ENCODE data around the gene F11. TPM values are rescaled to one million over a fixed set of nuclear protein-coding genes. Genes with fewer than 3 reads are reported as not detected.

F11 gene
- total and polyA plus RNA-seq, 9 donors: 0.05 to 0.23 (median 0.20) TPM; not detected in 6

DNA sequence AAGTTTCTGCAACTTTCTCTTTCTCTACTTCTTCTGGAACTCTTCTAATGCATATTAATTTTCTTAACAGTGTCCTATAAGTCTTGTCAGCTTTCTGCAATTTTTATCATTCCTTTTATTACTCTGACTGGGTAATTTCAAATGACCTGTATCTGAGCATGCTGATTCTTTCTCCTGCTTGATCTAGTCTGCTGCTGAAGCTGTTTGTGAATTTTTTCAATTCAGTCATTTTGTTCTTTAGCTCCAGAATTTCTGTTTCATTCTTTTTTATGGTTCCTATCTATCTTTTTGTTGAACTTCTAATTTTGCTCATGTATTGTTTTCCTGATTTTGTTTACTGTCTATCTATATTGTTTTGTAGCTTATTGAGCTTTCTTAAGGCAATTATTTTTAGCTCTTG, 40.1 kb upstream of the F11 start:
- no peak for TF ChIP-seq EP300 (IDR thresholded peaks at IDR 0.05)
- no peak for TF ChIP-seq CTCF (IDR thresholded peaks at IDR 0.05)
- no peak for TF ChIP-seq POLR2A (IDR thresholded peaks at IDR 0.05)
- Histone ChIP-seq H3K36me3 (no peaks in the 10 kb centered on the region), H3K27ac (no peak overlapping the region), H3K27me3 (peaks cover 2% of the 10 kb centered on the region), H3K4me3 (no peak overlapping the region), H3K4me1 (ENCODE audit: insufficient read depth) (peaks cover 2% of the 10 kb centered on the region), H3K9me3 (no peaks in the 10 kb centered on the region)
- DNase-seq: no peak
- intact Hi-C loops (cut with DNase I): no loop called here

DNA sequence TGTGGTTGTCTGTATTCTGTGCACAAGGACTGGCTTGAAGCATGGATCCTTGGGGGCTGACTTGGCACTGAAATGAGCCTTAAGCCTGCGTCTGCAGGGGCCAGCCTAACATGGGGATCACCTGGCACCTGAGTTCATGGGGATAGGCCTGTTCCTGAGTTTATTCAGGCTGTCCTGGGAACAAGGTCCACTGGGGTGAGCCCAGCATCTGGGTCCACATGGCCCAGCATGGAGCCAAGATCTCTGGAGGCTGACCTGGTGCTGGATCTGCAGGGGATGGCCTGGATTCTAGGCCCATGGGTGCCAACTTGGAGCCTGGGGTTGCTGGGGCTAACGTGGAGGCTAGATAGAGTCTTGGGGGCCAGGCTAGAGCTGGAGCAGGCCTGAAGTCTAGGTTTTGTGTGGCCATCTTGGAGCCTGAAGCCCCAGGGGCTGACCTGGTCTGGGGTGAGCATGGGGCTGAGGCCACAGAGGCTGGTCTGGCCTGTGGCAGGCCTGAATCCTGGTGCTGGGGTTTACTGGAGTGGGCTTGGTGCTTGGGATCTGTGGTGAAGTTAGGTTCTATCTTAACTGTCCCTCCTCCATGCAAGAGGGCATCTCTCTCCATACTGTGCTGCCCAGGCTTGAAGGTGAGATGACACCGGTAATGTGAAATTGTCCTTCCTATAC, 39.3 kb upstream of the F11 start:
- no peaks in the 10 kb centered on the region for H3K9me3 ChIP-seq
- H3K27me3 ChIP-seq: no peaks in the 10 kb centered on the region
- whole genome bisulfite sequencing, 3 donors: 89 to 97% (median 96%) methylated on average over 3 of the region's 3 CpGs
- no peak overlapping the region for H3K27ac ChIP-seq
- H3K4me1 ChIP-seq (ENCODE audit: insufficient read depth): peaks cover 2% of the 10 kb centered on the region
- TF ChIP-seq CTCF (IDR thresholded peaks at IDR 0.05) (no peak), EP300 (IDR thresholded peaks at IDR 0.05) (no peak), POLR2A (IDR thresholded peaks at IDR 0.05) (no peak)
- no peak for DNase-seq
- no peak overlapping the region for H3K4me3 ChIP-seq
- no peaks in the 10 kb centered on the region for H3K36me3 ChIP-seq
- intact Hi-C loops (cut with DNase I): no loop called here

- no peak for TF ChIP-seq EP300 (IDR thresholded peaks at IDR 0.05)
- no peak for TF ChIP-seq POLR2A (IDR thresholded peaks at IDR 0.05)
- TF ChIP-seq CTCF (IDR thresholded peaks at IDR 0.05): no peak
- Histone ChIP-seq H3K4me3 (peak within 1 kb of the TSS; percentile 2), H3K36me3 (no peaks in the 10 kb centered on the region), H3K27ac (no peak within 1 kb of the TSS), H3K9me3 (no peaks in the 10 kb centered on the region), H3K4me1 (ENCODE audit: insufficient read depth) (peaks cover 2% of the 10 kb centered on the region), H3K27me3 (no peaks in the 10 kb centered on the region)
- DNase-seq: no peak
- intact Hi-C loops (cut with DNase I): no loop called here
- WGBS, 3 donors: 53 to 59% (median 57%) methylated on average over 5 of the region's 5 CpGs
Measured at GRCh38 chr4:186227221-186227620, 38.8 kb upstream of the F11 start, which contains the start of gene KLKB1. Gene KLKB1 (plus strand): TSS chr4:186227507. CDS start chr4:186228196, 689 bp downstream.

- H3K27me3 ChIP-seq: no peaks in the 10 kb centered on the region
- intact Hi-C loops (cut with DNase I): no loop called here
- H3K9me3 ChIP-seq: no peaks in the 10 kb centered on the region
- 11 to 24% (median 14%) methylated on average over 2 of the region's 2 CpGs for WGBS, 3 donors
- H3K4me3 ChIP-seq: peak overlapping the region; percentile 2
- TF ChIP-seq EP300 (IDR thresholded peaks at IDR 0.05) (no peak), CTCF (IDR thresholded peaks at IDR 0.05) (no peak), POLR2A (IDR thresholded peaks at IDR 0.05) (no peak)
- no peaks in the 10 kb centered on the region for H3K36me3 ChIP-seq
- H3K4me1 ChIP-seq (ENCODE audit: insufficient read depth): peaks cover 2% of the 10 kb centered on the region
- DNase-seq: no peak
- H3K27ac ChIP-seq: no peak overlapping the region
Measured at GRCh38 chr4:186227744-186228513, 38.1 kb upstream of the F11 start.
